ENCODE data around the gene FNDC1. TPM values are rescaled to one million over a fixed set of nuclear protein-coding genes. Genes with fewer than 3 reads are reported as not detected.

The FNDC1 gene
- total RNA-seq, 2 experiments from 2014 or later, result not detected

GRCh38 chr6:159181914-159182313, 12.7 kb downstream of the FNDC1 start:
- CTCF ChIA-PET, result interaction anchor here (1.3 to 3.1 kb wide), 2 partner anchors 7 to 173 kb away, joined by 3 to 19 read pairs; no protein-coding TSS in a partner anchor
- POLR2A ChIA-PET, result no interaction called here

GRCh38 chr6:159184559-159184958, 15.4 kb downstream of the FNDC1 start:
- CTCF ChIA-PET, result interaction anchor here (1.0 to 3.1 kb wide), 4 partner anchors 10 to 456 kb away, joined by 3 to 19 read pairs (median 6); no protein-coding TSS in a partner anchor
- no peak overlapping the region for H3K27ac Mint-ChIP-seq
- POLR2A ChIA-PET, result no interaction called here
- H3K36me3 Mint-ChIP-seq (ENCODE audit: low read depth), result no peaks in the 10 kb centered on the region
- H3K27me3 Mint-ChIP-seq (ENCODE audit: low read depth), result peaks cover 14% of the 10 kb centered on the region
- no peak overlapping the region for H3K4me3 Mint-ChIP-seq
- H3K4me1 Mint-ChIP-seq (ENCODE audit: low read depth), result peaks cover 14% of the 10 kb centered on the region
- DNase-seq (no peak), ATAC-seq (no peak)
- no peaks in the 10 kb centered on the region for H3K9me3 Mint-ChIP-seq (ENCODE audit: insufficient read depth)

More at GRCh38 chr6:159181914-159182313, 12.7 kb downstream of the FNDC1 start:
- Mint-ChIP-seq H3K27me3 (ENCODE audit: low read depth) (peaks cover 11% of the 10 kb centered on the region), H3K4me3 (no peak overlapping the region), H3K27ac (no peak overlapping the region), H3K36me3 (ENCODE audit: low read depth) (no peaks in the 10 kb centered on the region), H3K9me3 (ENCODE audit: insufficient read depth) (no peaks in the 10 kb centered on the region), H3K4me1 (ENCODE audit: low read depth) (peaks cover 14% of the 10 kb centered on the region)
- no peak for ATAC-seq
- DNase-seq, result no peak

GRCh38 chr6:159190460-159190859, 21.3 kb downstream of the FNDC1 start:
- no peaks in the 10 kb centered on the region for H3K4me1 Mint-ChIP-seq (ENCODE audit: low read depth)
- ChIA-PET POLR2A (no interaction called here), CTCF (no interaction called here)
- no peak overlapping the region for H3K27ac Mint-ChIP-seq
- H3K9me3 Mint-ChIP-seq (ENCODE audit: insufficient read depth), result no peaks in the 10 kb centered on the region
- ATAC-seq (no peak), DNase-seq (no peak)
- H3K27me3 Mint-ChIP-seq (ENCODE audit: low read depth), result peaks cover 21% of the 10 kb centered on the region
- H3K4me3 Mint-ChIP-seq, result no peak overlapping the region
- no peaks in the 10 kb centered on the region for H3K36me3 Mint-ChIP-seq (ENCODE audit: low read depth)

GRCh38 chr6:159193923-159194322, 24.7 kb downstream of the FNDC1 start:
- H3K4me1 Mint-ChIP-seq (ENCODE audit: low read depth), result no peaks in the 10 kb centered on the region
- H3K9me3 Mint-ChIP-seq (ENCODE audit: insufficient read depth), result no peaks in the 10 kb centered on the region
- DNase-seq (no peak), ATAC-seq (no peak)
- H3K4me3 Mint-ChIP-seq, result no peak overlapping the region
- peaks cover 30% of the 10 kb centered on the region for H3K27me3 Mint-ChIP-seq (ENCODE audit: low read depth)
- POLR2A ChIA-PET, result no interaction called here
- CTCF ChIA-PET, result interaction anchor here (1.1 to 2.0 kb wide), 2 partner anchors 11 to 461 kb away, joined by 3 to 4 read pairs; no protein-coding TSS in a partner anchor
- H3K27ac Mint-ChIP-seq, result no peak overlapping the region
- H3K36me3 Mint-ChIP-seq (ENCODE audit: low read depth), result no peaks in the 10 kb centered on the region

GRCh38 chr6:159194421-159194820, 25.2 kb downstream of the FNDC1 start:
- H3K27me3 Mint-ChIP-seq (ENCODE audit: low read depth), result peaks cover 31% of the 10 kb centered on the region
- POLR2A ChIA-PET, result no interaction called here
- H3K4me3 Mint-ChIP-seq, result no peak overlapping the region
- no peaks in the 10 kb centered on the region for H3K9me3 Mint-ChIP-seq (ENCODE audit: insufficient read depth)
- no peak for DNase-seq
- no peaks in the 10 kb centered on the region for H3K4me1 Mint-ChIP-seq (ENCODE audit: low read depth)
- CTCF ChIA-PET, result interaction anchor here (1.1 to 2.0 kb wide), 2 partner anchors 11 to 460 kb away, joined by 3 to 4 read pairs; no protein-coding TSS in a partner anchor
- no peaks in the 10 kb centered on the region for H3K36me3 Mint-ChIP-seq (ENCODE audit: low read depth)
- no peak for ATAC-seq
- no peak overlapping the region for H3K27ac Mint-ChIP-seq

GRCh38 chr6:159196430-159196975, 27.3 kb downstream of the FNDC1 start:
- no peak for DNase-seq
- Mint-ChIP-seq H3K9me3 (ENCODE audit: insufficient read depth) (no peaks in the 10 kb centered on the region), H3K36me3 (ENCODE audit: low read depth) (no peaks in the 10 kb centered on the region), H3K4me1 (ENCODE audit: low read depth) (no peaks in the 10 kb centered on the region), H3K27ac (no peak overlapping the region), H3K27me3 (ENCODE audit: low read depth) (peaks cover 37% of the 10 kb centered on the region), H3K4me3 (no peak overlapping the region)
- ChIA-PET CTCF (interaction anchor here (0.7 kb wide), 1 partner anchor 1179 kb away, joined by 3 read pairs; no protein-coding TSS in a partner anchor), POLR2A (no interaction called here)
- ATAC-seq, result no peak

- Mint-ChIP-seq H3K4me3 (no peak overlapping the region), H3K36me3 (ENCODE audit: low read depth) (no peaks in the 10 kb centered on the region), H3K27ac (no peak overlapping the region), H3K9me3 (ENCODE audit: insufficient read depth) (no peaks in the 10 kb centered on the region), H3K27me3 (ENCODE audit: low read depth) (peaks cover 41% of the 10 kb centered on the region), H3K4me1 (ENCODE audit: low read depth) (no peaks in the 10 kb centered on the region)
- ATAC-seq, result no peak
- ChIA-PET CTCF (interaction anchor here (0.7 kb wide), 1 partner anchor 1178 kb away, joined by 3 read pairs; no protein-coding TSS in a partner anchor), POLR2A (no interaction called here)
- no peak for DNase-seq
Measured at GRCh38 chr6:159197251-159197650, 28.1 kb downstream of the FNDC1 start.

GRCh38 chr6:159201336-159201735, 32.1 kb downstream of the FNDC1 start:
- CTCF ChIA-PET, result no interaction called here
- no peak overlapping the region for H3K4me3 Mint-ChIP-seq
- H3K27me3 Mint-ChIP-seq (ENCODE audit: low read depth), result peaks cover 24% of the 10 kb centered on the region
- H3K4me1 Mint-ChIP-seq (ENCODE audit: low read depth), result peaks cover 11% of the 10 kb centered on the region
- no peaks in the 10 kb centered on the region for H3K36me3 Mint-ChIP-seq (ENCODE audit: low read depth)
- DNase-seq (no peak), ATAC-seq (no peak)
- POLR2A ChIA-PET, result no interaction called here
- no peak overlapping the region for H3K27ac Mint-ChIP-seq
- no peaks in the 10 kb centered on the region for H3K9me3 Mint-ChIP-seq (ENCODE audit: insufficient read depth)

GRCh38 chr6:159203304-159204005, 34.3 kb downstream of the FNDC1 start:
- DNase-seq (no peak), ATAC-seq (no peak)
- ChIA-PET CTCF (interaction anchor here (1.1 to 1.5 kb wide), 2 partner anchors 29 to 49 kb away, joined by 3 to 4 read pairs; no protein-coding TSS in a partner anchor), POLR2A (interaction anchor here (0.6 kb wide), 1 partner anchor 50 kb away, joined by 3 read pairs; no protein-coding TSS in a partner anchor)
- no peaks in the 10 kb centered on the region for H3K36me3 Mint-ChIP-seq (ENCODE audit: low read depth)
- H3K4me1 Mint-ChIP-seq (ENCODE audit: low read depth), result peaks cover 11% of the 10 kb centered on the region
- peaks cover 19% of the 10 kb centered on the region for H3K27me3 Mint-ChIP-seq (ENCODE audit: low read depth)
- no peaks in the 10 kb centered on the region for H3K9me3 Mint-ChIP-seq (ENCODE audit: insufficient read depth)
- no peak overlapping the region for H3K4me3 Mint-ChIP-seq
- no peak overlapping the region for H3K27ac Mint-ChIP-seq

- CTCF ChIA-PET, result interaction anchor here (1.5 kb wide), 1 partner anchor 48 kb away, joined by 4 read pairs; no protein-coding TSS in a partner anchor
- DNase-seq (no peak), ATAC-seq (no peak)
- H3K4me3 Mint-ChIP-seq, result no peak overlapping the region
- POLR2A ChIA-PET, result interaction anchor here (0.6 kb wide), 1 partner anchor 48 kb away, joined by 3 read pairs; no protein-coding TSS in a partner anchor
- peaks cover 11% of the 10 kb centered on the region for H3K4me1 Mint-ChIP-seq (ENCODE audit: low read depth)
- peaks cover 14% of the 10 kb centered on the region for H3K27me3 Mint-ChIP-seq (ENCODE audit: low read depth)
- H3K36me3 Mint-ChIP-seq (ENCODE audit: low read depth), result no peaks in the 10 kb centered on the region
- H3K27ac Mint-ChIP-seq, result no peak overlapping the region
- H3K9me3 Mint-ChIP-seq (ENCODE audit: insufficient read depth), result no peaks in the 10 kb centered on the region
Measured at GRCh38 chr6:159204605-159205004, 35.4 kb downstream of the FNDC1 start.

GRCh38 chr6:159212028-159212427, 42.8 kb downstream of the FNDC1 start:
- Mint-ChIP-seq H3K27me3 (ENCODE audit: low read depth) (no peaks in the 10 kb centered on the region), H3K4me3 (no peak overlapping the region), H3K9me3 (ENCODE audit: insufficient read depth) (no peaks in the 10 kb centered on the region), H3K27ac (no peak overlapping the region), H3K4me1 (ENCODE audit: low read depth) (no peaks in the 10 kb centered on the region), H3K36me3 (ENCODE audit: low read depth) (no peaks in the 10 kb centered on the region)
- ChIA-PET POLR2A (no interaction called here), CTCF (interaction anchor here (0.9 kb wide), 1 partner anchor 41 kb away, joined by 3 read pairs; no protein-coding TSS in a partner anchor)
- ATAC-seq (no peak), DNase-seq (no peak)
